Thymus (tissue), 11 donors: ENCODE results near the gene RABGAP1L. TPM values are rescaled to one million over a fixed set of nuclear protein-coding genes. Genes with fewer than 3 reads are reported as not detected.

Source experiments
- DNase-seq, 9 donors: peaks; one replicate each; pipeline ENCODE4 v3.0.0-alpha.2; 2013; ENCODE audit warnings: low spot score in 9 of 9, low read depth in 6 of 9, missing footprints in 1 of 9
- H3K27ac ChIP-seq, 2 donors: one replicate each; pipeline ENCODE4 v1.5.1; 2013; ENCODE audit warnings: control low read depth in 1 of 2, low read depth in 1 of 2, low read length in 1 of 2, mild to moderate bottlenecking in 1 of 2, moderate library complexity in 1 of 2
- H3K27me3 ChIP-seq, 2 donors: one replicate each; pipeline ENCODE4 v1.5.1; 2013; ENCODE audit warnings: low read length in 1 of 2; ENCODE audit not compliant: control insufficient read depth in 2 of 2, insufficient read depth in 1 of 2
- H3K36me3 ChIP-seq, 2 donors: one replicate each; pipeline ENCODE4 v1.5.1; 2013; ENCODE audit warnings: low read length in 1 of 2, mild to moderate bottlenecking in 1 of 2, moderate library complexity in 1 of 2; ENCODE audit not compliant: control insufficient read depth in 2 of 2, insufficient read depth in 2 of 2
- H3K4me1 ChIP-seq, 2 donors: one replicate each; pipeline ENCODE4 v1.5.1; 2013; ENCODE audit warnings: low read length in 2 of 2; ENCODE audit not compliant: control insufficient read depth in 2 of 2, insufficient read depth in 2 of 2
- H3K4me3 ChIP-seq, 2 donors: one replicate each; pipeline ENCODE4 v1.5.1; 2013; ENCODE audit warnings: low read length in 2 of 2, control low read depth in 1 of 2, mild to moderate bottlenecking in 1 of 2
- H3K9me3 ChIP-seq, 2 donors: one replicate each; pipeline ENCODE4 v1.5.1; 2013; ENCODE audit warnings: low read length in 1 of 2, mild to moderate bottlenecking in 1 of 2; ENCODE audit not compliant: control insufficient read depth in 2 of 2, insufficient read depth in 1 of 2
- WGBS: extraction: QIAGEN DNeasy Blood & Tissue Kit; methylation state at CpG from one replicate; pipeline ENCODE4 v1.1.7; 2013; 5-methylcytosine and 5-hydroxymethylcytosine counted together
- polyA plus RNA-seq: library from polyadenylated mRNA; stranded (reverse); fragments of 200-250 nt; gene quantifications from one replicate; pipeline ENCODE4 v1.2.3, GENCODE V29; 2013
- total RNA-seq: library from RNA; stranded (reverse); fragments of 120-200 nt; gene quantifications from one replicate; pipeline ENCODE4 v1.2.4, GENCODE V29; 2013
- donor health status: healthy.

Gene RABGAP1L
- total and polyA plus RNA-seq, 2 donors: 30.6 to 37.4 TPM

- no peak for DNase-seq
- H3K27ac ChIP-seq: no peak overlapping the region
- no peaks in the 10 kb centered on the region for H3K4me1 ChIP-seq
- H3K9me3 ChIP-seq: no peaks in the 10 kb centered on the region
- H3K36me3 ChIP-seq: no peaks in the 10 kb centered on the region
- 98% methylated on average over 3 of the region's 3 CpGs for WGBS
- H3K27me3 ChIP-seq: no peaks in the 10 kb centered on the region
- no peak overlapping the region for H3K4me3 ChIP-seq
Measured at GRCh38 chr1:174916846-174917245, 757.5 kb downstream of the RABGAP1L start.

GRCh38 chr1:174920093-174920492, 760.8 kb downstream of the RABGAP1L start:
- Histone ChIP-seq H3K4me1 (no peaks in the 10 kb centered on the region), H3K27me3 (no peaks in the 10 kb centered on the region), H3K36me3 (no peaks in the 10 kb centered on the region), H3K4me3 (no peak overlapping the region), H3K9me3 (no peaks in the 10 kb centered on the region), H3K27ac (no peak overlapping the region)
- no peak for DNase-seq
- 95% methylated on average over 1 of the region's 1 CpG for whole genome bisulfite sequencing

- H3K9me3 ChIP-seq: no peaks in the 10 kb centered on the region
- H3K36me3 ChIP-seq: no peaks in the 10 kb centered on the region
- DNase-seq: no peak
- H3K27ac ChIP-seq: no peak overlapping the region
- H3K27me3 ChIP-seq: no peaks in the 10 kb centered on the region
- H3K4me3 ChIP-seq: no peak overlapping the region
- 97% methylated on average over 5 of the region's 5 CpGs for WGBS
- H3K4me1 ChIP-seq: no peaks in the 10 kb centered on the region
Measured at GRCh38 chr1:174922121-174922520, 762.8 kb downstream of the RABGAP1L start.

GRCh38 chr1:174923820-174924219, 764.5 kb downstream of the RABGAP1L start:
- H3K4me3 ChIP-seq: no peak overlapping the region
- no peak for DNase-seq
- H3K27ac ChIP-seq: no peak overlapping the region
- no peaks in the 10 kb centered on the region for H3K4me1 ChIP-seq
- H3K27me3 ChIP-seq: no peaks in the 10 kb centered on the region
- no peaks in the 10 kb centered on the region for H3K9me3 ChIP-seq
- WGBS: 86% methylated on average over 5 of the region's 5 CpGs
- H3K36me3 ChIP-seq: no peaks in the 10 kb centered on the region

- Histone ChIP-seq H3K36me3 (no peaks in the 10 kb centered on the region), H3K4me1 (no peaks in the 10 kb centered on the region), H3K4me3 (no peak overlapping the region), H3K27me3 (no peaks in the 10 kb centered on the region), H3K9me3 (no peaks in the 10 kb centered on the region), H3K27ac (no peak overlapping the region)
- DNase-seq: no peak
- 95% methylated on average over 1 of the region's 1 CpG for WGBS
Measured at GRCh38 chr1:174928541-174928940, 769.2 kb downstream of the RABGAP1L start.

GRCh38 chr1:174931214-174931613, 771.9 kb downstream of the RABGAP1L start:
- H3K27ac ChIP-seq: no peak overlapping the region
- no peaks in the 10 kb centered on the region for H3K4me1 ChIP-seq
- no peak for DNase-seq
- H3K9me3 ChIP-seq: no peaks in the 10 kb centered on the region
- 93% methylated on average over 1 of the region's 1 CpG for WGBS
- no peaks in the 10 kb centered on the region for H3K36me3 ChIP-seq
- no peak overlapping the region for H3K4me3 ChIP-seq
- H3K27me3 ChIP-seq: no peaks in the 10 kb centered on the region

GRCh38 chr1:174932587-174932986, 773.3 kb downstream of the RABGAP1L start:
- H3K36me3 ChIP-seq: no peaks in the 10 kb centered on the region
- H3K27ac ChIP-seq: no peak overlapping the region
- no peak for DNase-seq
- H3K4me1 ChIP-seq: no peaks in the 10 kb centered on the region
- no peaks in the 10 kb centered on the region for H3K9me3 ChIP-seq
- no peak overlapping the region for H3K4me3 ChIP-seq
- no peaks in the 10 kb centered on the region for H3K27me3 ChIP-seq
- 97% methylated on average over 2 of the region's 2 CpGs for WGBS

GRCh38 chr1:174935961-174936727, 776.8 kb downstream of the RABGAP1L start:
- no peaks in the 10 kb centered on the region for H3K27me3 ChIP-seq
- DNase-seq: no peak
- H3K4me1 ChIP-seq: peaks cover 4% of the 10 kb centered on the region in 2 donors
- H3K27ac ChIP-seq: no peak overlapping the region
- over 99% methylated on average over 3 of the region's 3 CpGs for WGBS
- no peak overlapping the region for H3K4me3 ChIP-seq
- no peaks in the 10 kb centered on the region for H3K9me3 ChIP-seq
- no peaks in the 10 kb centered on the region for H3K36me3 ChIP-seq

GRCh38 chr1:174938281-174939007, 779.1 kb downstream of the RABGAP1L start:
- Histone ChIP-seq H3K27ac (peak overlapping the region in 1 of 2 donors; percentile 75), H3K9me3 (no peaks in the 10 kb centered on the region), H3K36me3 (no peaks in the 10 kb centered on the region), H3K4me3 (peak overlapping the region in 1 of 2 donors; percentile 23), H3K4me1 (peaks cover 4% of the 10 kb centered on the region in 2 donors), H3K27me3 (no peaks in the 10 kb centered on the region)
- peak in 5 of 9 donors; percentile 14 to 57 (median 18) for DNase-seq
- WGBS: 8% methylated on average over 6 of the region's 6 CpGs
